Psoas muscle (tissue), 8 donors: ENCODE measurements around the gene FZD8. TPM values are rescaled to one million over a fixed set of nuclear protein-coding genes. Genes with fewer than 3 reads are reported as not detected.

Source experiments
- ATAC-seq, 4 donors: fragments of 200-7000 bp; cut with Tn5 transposase; one replicate each; pipeline ENCODE4 v1.9.1; 2020; ENCODE audit warnings: moderate library complexity in 3 of 4, mild to moderate bottlenecking in 2 of 4
- DNase-seq, 2 donors: peaks; one replicate each; pipeline ENCODE4 v3.0.0-alpha.2; 2020
- H3K27ac ChIP-seq: fragments of 200-600 bp; one replicate; pipeline ENCODE4 v1.8.0; 2022
- H3K27me3 ChIP-seq, 3 donors: fragments of 200-600 bp in 1 of 3; one replicate each; pipeline versions ENCODE4 v1.6.1 to v1.8.0; 2013 to 2022; ENCODE audit warnings: low read length in 2 of 3, mild to moderate bottlenecking in 2 of 3, moderate library complexity in 1 of 3; ENCODE audit not compliant: insufficient read depth in 3 of 3
- H3K36me3 ChIP-seq, 2 donors: fragments of 200-600 bp in 1 of 2; one replicate each; pipeline versions ENCODE4 v1.6.1 to v1.8.0; 2013 to 2022; ENCODE audit warnings: low read depth in 1 of 2, mild to moderate bottlenecking in 1 of 2, moderate library complexity in 1 of 2; ENCODE audit not compliant: insufficient read depth in 1 of 2
- H3K4me1 ChIP-seq: fragments of 200-600 bp; one replicate; pipeline ENCODE4 v1.8.0; 2022
- H3K4me3 ChIP-seq: fragments of 200-600 bp; one replicate; pipeline ENCODE4 v1.8.0; 2022; ENCODE audit warnings: mild to moderate bottlenecking
- H3K9me3 ChIP-seq: fragments of 200-600 bp; one replicate; pipeline ENCODE4 v1.8.0; 2022
- WGBS, 3 donors: extraction: QIAGEN DNeasy Blood & Tissue Kit; methylation state at CpG; one replicate each; pipeline versions ENCODE4 v1.1.6 to v1.1.7; 2013; 5-methylcytosine and 5-hydroxymethylcytosine counted together
- intact Hi-C, 2 donors: fragments of 100-400 bp; cut with DNase I; formaldehyde crosslinking; loops; one replicate each; pipeline versions ENCODE4 v1.11.0 to v1.14.2; 2022
- polyA plus RNA-seq, 3 donors: library from polyadenylated mRNA; stranded (reverse); fragments of 200-250 nt; gene quantifications; one replicate each; pipeline ENCODE4 v1.2.3, GENCODE V29; 2013
- total RNA-seq, 4 donors: library from RNA; stranded (reverse); fragmentation: NEBNext Ultra II Directional in 2 of 4; extraction: Animal tissue kit (Norgen Biotek cat#: 25700) in 2 of 4; gene quantifications; one replicate each; pipeline versions ENCODE4 v1.2.1 to v1.2.4, GENCODE V29; 2021 to 2023
- TF ChIP-seq, protein P1 (sequence below): fragments of 200-600 bp; IDR thresholded peaks from one replicate; pipeline ENCODE4 v1.8.0; 2022; ENCODE audit warnings: antibody characterized with exemption
- donor health status: healthy with polysubstance abuse.
- donor health status: DM: no; HTN: no; CAD: no; lungs with moderate emphysema.
- donor health status: Bipolar disorder and iron deficiency.
- donor health status: healthy.
- donor health status: DM: yes; HTN: yes; CAD: no.
- donor health status: DM: no; HTN: no; CAD: no.
- donor health status: DM: no; HTN: no; CAD: no.
- donor health status: DM: yes; HTN: yes; CAD: no.

Gene FZD8
- total and polyA plus RNA-seq, 7 donors, result 1.4 to 6.1 (median 4.1) TPM

DNA sequence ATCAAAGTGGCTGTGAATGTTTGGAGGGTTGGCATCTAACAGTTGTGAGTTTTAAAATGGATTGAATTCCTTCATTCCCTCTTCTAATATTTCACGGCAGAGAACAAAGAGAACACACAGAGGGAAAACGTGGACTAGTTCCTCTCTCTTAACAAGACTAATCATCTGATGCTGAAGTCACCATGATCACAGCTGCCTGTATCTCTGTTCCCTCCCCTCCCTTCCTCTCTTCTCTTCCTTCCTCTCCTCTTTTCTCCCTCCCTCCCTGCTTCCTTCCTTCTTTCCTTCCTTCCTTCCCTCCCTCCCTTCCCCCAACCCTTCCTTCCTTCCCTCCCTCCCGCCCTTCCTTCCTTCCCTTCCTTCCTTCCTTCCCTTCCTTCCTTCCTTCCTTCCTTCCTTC, 47.0 kb downstream of the FZD8 start:
- no peak for DNase-seq

DNA sequence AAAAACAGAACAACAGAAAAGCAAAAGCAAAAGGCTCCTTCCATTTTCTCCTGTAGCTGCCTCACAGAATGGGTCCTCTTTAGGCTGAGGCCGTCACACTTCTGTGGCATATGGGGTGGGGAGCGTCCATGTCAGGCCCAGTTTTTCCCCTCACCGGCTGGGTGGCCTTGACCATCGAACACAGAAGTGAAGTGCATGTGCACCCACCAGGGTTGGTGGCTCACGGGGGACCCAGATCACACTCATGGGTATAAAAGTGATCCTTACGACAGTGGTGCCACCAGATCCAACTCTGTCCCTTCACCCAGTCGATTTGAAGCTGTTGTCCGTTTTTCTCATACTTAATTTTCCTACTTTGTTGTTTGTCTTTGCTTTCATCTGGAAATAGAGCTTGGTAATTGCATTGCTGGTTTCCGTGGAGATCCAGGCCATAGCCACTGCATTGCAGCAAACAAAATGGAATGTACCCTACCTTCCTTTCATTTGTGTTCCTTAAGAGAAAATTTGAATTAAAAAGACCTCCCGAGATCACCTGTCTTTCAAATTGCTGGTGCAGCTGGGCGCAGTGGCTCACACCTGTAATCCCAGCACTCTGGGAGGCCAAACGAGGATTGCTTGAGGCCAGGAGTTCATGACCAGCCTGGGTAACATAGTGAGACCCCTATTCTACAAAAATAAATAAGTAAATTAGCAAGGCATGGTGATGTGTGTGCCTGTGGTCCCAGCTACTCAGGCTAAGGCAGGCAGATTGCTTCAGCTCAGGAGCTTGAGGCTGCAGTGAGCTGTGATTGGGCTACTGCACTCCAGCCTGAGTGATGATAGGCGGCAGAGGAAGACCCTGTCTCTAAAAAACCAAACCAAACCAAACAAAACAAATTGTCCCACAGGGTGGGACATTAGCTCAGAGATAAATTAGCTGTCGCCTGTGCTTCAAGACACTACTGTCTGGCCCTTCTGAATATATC, 47.7 kb downstream of the FZD8 start:
- Histone ChIP-seq H3K9me3 (no peaks in the 10 kb centered on the region), H3K36me3 (no peaks in the 10 kb centered on the region), H3K27ac (no peak overlapping the region), H3K27me3 (no peaks in the 10 kb centered on the region), H3K4me1 (no peaks in the 10 kb centered on the region), H3K4me3 (no peak overlapping the region)
- WGBS, 3 donors, result 72 to 73% (median 72%) methylated on average over 14 of the region's 14 CpGs
- TF ChIP-seq, protein P1, sequence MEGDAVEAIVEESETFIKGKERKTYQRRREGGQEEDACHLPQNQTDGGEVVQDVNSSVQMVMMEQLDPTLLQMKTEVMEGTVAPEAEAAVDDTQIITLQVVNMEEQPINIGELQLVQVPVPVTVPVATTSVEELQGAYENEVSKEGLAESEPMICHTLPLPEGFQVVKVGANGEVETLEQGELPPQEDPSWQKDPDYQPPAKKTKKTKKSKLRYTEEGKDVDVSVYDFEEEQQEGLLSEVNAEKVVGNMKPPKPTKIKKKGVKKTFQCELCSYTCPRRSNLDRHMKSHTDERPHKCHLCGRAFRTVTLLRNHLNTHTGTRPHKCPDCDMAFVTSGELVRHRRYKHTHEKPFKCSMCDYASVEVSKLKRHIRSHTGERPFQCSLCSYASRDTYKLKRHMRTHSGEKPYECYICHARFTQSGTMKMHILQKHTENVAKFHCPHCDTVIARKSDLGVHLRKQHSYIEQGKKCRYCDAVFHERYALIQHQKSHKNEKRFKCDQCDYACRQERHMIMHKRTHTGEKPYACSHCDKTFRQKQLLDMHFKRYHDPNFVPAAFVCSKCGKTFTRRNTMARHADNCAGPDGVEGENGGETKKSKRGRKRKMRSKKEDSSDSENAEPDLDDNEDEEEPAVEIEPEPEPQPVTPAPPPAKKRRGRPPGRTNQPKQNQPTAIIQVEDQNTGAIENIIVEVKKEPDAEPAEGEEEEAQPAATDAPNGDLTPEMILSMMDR, result no peak
- ATAC-seq, result no peak
- intact Hi-C loops, result loop anchor here in 1 of 2 donors (10.0 kb wide), 1 partner anchor 340 kb away; no protein-coding TSS in a partner anchor
- DNase-seq, result no peak

More for the DNA sequence above, 47.0 kb downstream of the FZD8 start:
- TF ChIP-seq, protein P1, result no peak
- no peak for ATAC-seq
- Histone ChIP-seq H3K4me1 (no peaks in the 10 kb centered on the region), H3K27ac (no peak overlapping the region), H3K9me3 (no peaks in the 10 kb centered on the region), H3K4me3 (no peak overlapping the region), H3K27me3 (no peaks in the 10 kb centered on the region), H3K36me3 (no peaks in the 10 kb centered on the region)
- WGBS, 3 donors, result 24 to 31% (median 30%) methylated on average over 3 of the region's 3 CpGs
- intact Hi-C loops, result loop anchor here in 1 of 2 donors (10.0 kb wide), 1 partner anchor 340 kb away; no protein-coding TSS in a partner anchor

DNA sequence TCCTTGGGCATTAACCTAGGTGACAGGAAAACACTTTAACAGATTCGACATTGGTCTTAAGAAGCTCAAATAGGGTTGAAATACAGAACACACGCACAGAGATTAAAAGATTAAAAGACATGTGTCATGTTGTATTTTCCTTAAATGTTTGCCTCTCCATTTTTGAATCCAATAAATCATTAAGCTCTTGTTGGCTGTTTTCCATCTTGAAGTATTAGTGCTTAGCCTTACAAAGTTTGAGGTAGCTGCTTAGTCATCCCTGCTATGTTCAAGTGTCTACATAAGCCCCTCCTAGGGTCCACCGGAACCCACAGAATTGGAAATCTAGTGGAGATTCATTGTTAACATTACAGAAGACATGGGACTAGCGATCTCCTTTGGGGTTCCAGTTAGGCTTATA, 49.7 kb downstream of the FZD8 start:
- TF ChIP-seq, protein P1, result no peak
- ATAC-seq (no peak), DNase-seq (no peak)
- intact Hi-C loops, result loop anchor here in 1 of 2 donors (10.0 kb wide), 1 partner anchor 338 kb away; no protein-coding TSS in a partner anchor
- Histone ChIP-seq H3K27me3 (no peaks in the 10 kb centered on the region), H3K9me3 (no peaks in the 10 kb centered on the region), H3K36me3 (no peaks in the 10 kb centered on the region), H3K27ac (no peak overlapping the region), H3K4me1 (no peaks in the 10 kb centered on the region), H3K4me3 (no peak overlapping the region)
- WGBS, 3 donors, result 92 to 94% (median 93%) methylated on average over 4 of the region's 4 CpGs

DNA sequence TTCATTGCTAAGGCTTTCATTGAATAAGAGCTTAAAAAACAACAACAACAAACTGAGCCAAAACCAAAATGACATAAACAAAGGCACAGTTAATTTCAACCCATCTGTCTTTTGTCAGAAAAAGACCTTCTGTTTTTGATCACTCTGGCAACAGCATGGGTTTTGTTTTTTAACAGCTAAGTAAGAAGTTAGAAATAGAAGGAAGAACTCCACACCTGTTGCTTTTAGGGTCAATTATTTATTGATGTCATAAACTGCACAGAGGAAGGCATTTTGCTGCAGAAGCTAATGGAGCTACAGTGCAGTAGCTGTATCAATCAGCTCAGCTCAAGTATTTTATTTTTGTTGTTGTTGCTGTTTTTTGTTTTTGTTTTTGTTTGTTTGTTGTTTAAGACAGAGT, 53.3 kb downstream of the FZD8 start:
- DNase-seq, result no peak
- Histone ChIP-seq H3K4me3 (no peak overlapping the region), H3K36me3 (no peaks in the 10 kb centered on the region), H3K9me3 (no peaks in the 10 kb centered on the region), H3K4me1 (no peaks in the 10 kb centered on the region), H3K27me3 (peaks cover 0 to 1% (median 0%) of the 10 kb centered on the region in 3 donors), H3K27ac (no peak overlapping the region)
- intact Hi-C loops, result no loop called here
- ATAC-seq, result no peak
- TF ChIP-seq, protein P1, result no peak

Other genes starting within 250 kb of the FZD8 start
- not detected for gene GJD4, start 37.0 kb downstream of the FZD8 start, total RNA-seq
- under 1 TPM in 1 of 3 donors, not detected in 2; 0.03 TPM for gene GJD4, start 37.0 kb downstream of the FZD8 start, polyA plus RNA-seq